HPDE6-E6E7 (cell line): ENCODE data around the gene CSNK1A1.
"Not testable (repeated sequence)": the region's sequence is repeated elsewhere in the genome, so short reads cannot be mapped to it uniquely, and the experiment has no call there.

Source experiments
- DNase-seq: peaks from one replicate; pipeline ENCODE4 v3.0.0; 2011; ENCODE audit warnings: missing footprints; ENCODE audit errors: extremely low spot score

The CSNK1A1 gene

DNA sequence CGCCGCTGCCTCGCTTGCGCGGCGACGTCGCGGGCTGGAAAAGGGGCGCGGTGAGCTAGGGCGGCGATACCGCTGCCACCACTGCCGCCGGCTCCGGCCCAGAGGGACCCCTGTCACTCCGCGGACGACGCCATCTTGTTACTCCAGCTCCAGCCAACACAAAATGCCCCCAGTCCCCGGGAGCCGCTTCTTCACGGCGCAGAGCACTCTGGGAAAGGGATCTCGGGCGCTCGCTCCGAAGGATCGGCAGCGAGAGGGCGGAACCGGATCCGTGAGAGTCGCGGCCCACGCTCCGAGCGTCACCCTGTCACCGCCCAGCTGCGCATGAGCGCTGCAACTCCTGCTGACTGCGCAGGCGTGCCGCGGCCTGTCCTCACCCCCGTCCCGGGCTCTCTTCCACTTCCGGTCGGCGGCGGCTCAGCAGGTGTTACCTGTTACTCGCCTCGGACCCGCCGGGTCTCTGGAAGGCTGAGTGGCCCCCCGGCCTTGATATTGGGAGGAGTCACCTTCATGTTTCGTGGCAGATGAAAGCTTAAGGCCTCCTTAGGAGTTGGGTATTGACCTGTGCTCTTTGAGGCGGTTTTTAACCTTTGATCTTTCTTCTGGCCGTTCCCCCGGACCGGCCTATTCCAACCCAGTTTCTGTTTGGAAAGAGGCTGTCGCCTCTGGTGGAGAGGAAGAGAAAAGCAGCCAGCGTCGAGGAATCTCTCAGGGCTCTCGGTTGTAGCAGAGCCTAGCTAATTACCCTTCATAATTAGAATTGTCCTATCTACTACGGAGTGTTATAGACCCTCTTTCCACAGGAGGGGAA lies at the start of gene CSNK1A1:
TSS of gene CSNK1A1 (minus strand) at position 213 of the 811 bp plus-strand sequence. CDS start 475 bp downstream, outside the sequence.
- DNase-seq, result peak; percentile 98

GRCh38 chr5:149600932-149601331 lies 49.7 kb upstream of the CSNK1A1 start:
- no peak for DNase-seq

DNA sequence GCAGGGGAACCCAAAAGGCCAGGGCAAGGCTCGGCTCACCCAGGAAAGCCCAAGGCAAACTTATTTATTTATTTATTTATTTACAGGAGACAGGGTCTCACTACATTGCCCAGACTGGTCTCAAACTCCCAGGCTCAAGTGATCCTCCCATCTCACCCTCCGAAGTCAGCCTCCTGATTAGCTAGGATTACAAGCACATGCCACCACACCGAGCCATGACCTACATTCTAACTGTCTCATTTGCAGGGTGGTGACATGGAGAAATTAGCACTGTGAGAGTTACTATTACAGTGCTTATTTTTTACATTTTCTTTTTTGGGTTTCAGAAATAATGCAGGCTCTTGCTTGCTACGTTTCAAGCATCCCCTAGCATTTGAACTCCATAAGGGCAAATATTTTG lies 48.1 kb upstream of the CSNK1A1 start:
- DNase-seq, result no peak

GRCh38 chr5:149598966-149599365 lies 47.7 kb upstream of the CSNK1A1 start:
- DNase-seq, result no peak

GRCh38 chr5:149598234-149598633 lies 47.0 kb upstream of the CSNK1A1 start:
- DNase-seq, result not testable (repeated sequence)

DNA sequence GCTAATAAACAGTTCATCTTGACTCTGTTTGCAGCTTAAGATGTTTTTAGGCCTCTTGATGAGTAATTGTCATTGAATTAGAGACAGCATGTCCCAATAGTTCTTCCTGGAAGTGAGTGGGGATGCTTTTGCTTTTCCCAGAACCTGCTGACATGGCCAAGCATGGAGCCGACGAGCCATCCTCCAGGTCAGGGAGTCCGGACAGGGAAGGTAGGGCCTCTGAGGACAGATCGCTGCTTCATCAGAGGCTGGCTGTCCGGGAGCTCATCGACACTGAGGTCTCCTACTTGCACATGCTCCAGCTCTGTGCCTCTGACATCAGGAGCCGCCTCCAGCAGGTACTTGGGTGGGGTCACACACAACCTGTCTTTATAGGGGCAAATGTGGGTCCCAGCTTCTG lies 46.4 kb upstream of the CSNK1A1 start:
- DNase-seq, result no peak

- DNase-seq, result no peak
These were observed 45.5 kb upstream of the CSNK1A1 start for GRCh38 chr5:149596712-149597111.

GRCh38 chr5:149595105-149595504 lies 43.9 kb upstream of the CSNK1A1 start:
- DNase-seq, result not testable (repeated sequence)

DNA sequence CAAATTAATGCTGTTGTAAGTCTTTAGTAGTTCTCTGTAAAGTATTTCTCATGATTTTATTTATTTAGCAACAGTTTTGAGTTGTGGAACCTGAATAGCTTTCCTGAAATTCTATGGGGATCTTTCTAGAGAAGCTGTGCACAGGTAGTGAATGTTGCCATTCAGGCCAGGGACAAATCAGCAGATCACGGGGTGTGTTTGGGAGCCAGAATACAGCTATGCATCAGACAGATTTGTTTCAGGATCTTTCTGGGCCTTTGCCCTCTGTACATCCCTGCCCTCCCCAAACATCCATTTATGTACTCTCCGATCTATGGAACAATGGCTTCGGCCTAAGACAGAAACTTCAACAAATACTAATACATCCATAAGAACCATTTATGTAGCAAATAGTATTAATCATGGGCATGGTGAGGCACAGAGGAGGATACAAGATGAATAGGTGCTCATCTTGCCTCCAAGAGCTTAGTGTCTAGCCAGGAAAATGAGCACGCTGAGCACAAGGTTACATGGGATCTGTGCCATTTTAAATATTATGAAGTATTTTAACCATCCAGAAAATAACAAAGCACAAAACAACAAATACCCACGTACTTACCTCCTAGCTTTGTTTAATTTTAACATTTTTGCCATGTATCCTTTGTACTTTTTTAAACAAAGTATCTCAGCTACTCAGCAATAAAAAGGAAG lies 43.1 kb upstream of the CSNK1A1 start:
- no peak for DNase-seq

GRCh38 chr5:149593370-149593769 lies 42.1 kb upstream of the CSNK1A1 start:
- no peak for DNase-seq

GRCh38 chr5:149588936-149589335 lies 37.7 kb upstream of the CSNK1A1 start:
- no peak for DNase-seq

DNA sequence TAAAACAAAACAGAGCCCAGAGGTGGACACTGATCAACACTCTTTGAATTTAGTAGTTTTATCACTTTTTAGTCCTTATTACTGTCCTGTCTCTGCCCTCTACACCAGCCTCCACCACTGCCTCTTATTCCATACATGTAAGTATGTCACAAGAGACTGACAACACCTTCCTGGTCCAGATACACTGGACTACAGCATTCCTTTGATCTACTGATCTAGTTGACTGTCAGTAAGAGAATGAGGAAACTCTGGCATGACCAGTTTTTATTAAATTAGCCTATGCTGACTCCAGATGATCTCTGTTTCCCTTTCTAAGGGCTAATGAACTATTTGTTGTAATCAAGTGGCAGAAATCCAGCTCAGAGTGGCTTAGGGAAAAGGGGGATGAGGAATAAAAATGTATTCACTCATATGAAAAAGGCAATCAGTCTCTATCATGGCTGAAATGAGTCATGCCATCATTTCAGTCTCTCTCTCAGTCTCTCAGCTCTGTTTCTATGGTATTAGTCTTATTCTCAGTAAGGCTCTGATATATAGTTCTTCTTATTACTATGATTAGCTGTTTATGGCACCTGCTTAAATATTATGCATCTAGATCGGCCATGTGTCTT lies 35.6 kb upstream of the CSNK1A1 start:
- DNase-seq, result no peak

GRCh38 chr5:149585910-149586309 lies 34.7 kb upstream of the CSNK1A1 start:
- DNase-seq, result no peak

- DNase-seq, result no peak
These were observed 32.9 kb upstream of the CSNK1A1 start for GRCh38 chr5:149584121-149584520.

DNA sequence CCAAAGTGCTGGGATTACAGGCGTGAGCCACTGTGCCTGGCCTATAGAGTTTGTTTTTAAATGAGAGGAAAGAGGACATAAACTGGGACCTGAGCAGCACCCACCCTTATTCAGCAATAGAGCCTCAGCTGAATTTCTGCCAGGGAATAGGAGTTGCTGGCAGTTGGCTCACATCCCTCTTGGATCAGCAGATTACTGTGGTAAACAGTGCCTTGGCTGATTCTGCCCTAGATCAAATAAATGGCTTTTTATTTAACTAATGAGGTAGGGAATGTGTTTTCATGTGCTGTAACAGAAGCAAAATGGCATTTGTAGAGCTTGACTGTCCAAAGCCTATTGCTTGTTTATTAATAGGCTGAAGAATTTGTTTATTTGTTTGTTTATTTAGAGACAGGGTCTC lies 32.2 kb upstream of the CSNK1A1 start:
- DNase-seq, result no peak

DNA sequence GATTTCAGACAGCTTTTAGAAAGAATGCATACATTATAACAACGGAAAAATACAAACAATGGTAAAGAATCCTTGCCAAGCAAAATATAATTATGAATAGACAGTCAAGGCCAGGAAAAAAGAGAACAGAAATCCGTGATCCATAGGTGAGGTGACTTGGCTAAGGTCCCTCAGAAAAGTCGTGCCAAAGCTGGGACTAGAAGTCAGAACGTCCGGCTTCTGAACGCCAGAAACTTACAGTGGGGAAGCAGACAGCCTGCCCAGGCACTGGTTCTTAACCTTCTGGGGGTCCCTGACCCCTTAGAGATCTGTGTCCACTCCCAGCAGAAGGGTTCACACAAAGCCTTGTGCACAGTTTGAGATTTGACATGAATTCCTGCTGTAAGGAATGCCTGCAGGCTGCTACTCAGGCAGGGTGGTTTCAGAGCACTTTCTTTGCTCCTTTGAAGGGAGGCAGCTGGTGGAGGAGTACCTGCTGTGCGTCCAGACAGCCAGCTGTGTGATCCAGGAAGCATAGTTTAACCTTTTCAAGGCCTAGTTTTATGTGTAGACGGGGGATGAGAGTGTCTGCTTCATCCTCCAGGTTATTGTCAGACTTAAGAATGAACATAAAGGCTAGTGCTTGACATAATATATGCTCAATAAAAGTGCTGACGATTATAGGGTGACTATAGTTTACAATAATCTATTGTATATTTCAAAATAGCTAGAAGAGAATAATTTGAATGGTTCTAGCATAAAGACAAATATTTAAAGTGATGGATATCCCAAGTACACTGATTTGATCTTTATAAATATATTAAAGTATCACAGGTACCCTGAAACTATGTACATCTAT lies 30.9 kb upstream of the CSNK1A1 start:
- no peak for DNase-seq

DNA sequence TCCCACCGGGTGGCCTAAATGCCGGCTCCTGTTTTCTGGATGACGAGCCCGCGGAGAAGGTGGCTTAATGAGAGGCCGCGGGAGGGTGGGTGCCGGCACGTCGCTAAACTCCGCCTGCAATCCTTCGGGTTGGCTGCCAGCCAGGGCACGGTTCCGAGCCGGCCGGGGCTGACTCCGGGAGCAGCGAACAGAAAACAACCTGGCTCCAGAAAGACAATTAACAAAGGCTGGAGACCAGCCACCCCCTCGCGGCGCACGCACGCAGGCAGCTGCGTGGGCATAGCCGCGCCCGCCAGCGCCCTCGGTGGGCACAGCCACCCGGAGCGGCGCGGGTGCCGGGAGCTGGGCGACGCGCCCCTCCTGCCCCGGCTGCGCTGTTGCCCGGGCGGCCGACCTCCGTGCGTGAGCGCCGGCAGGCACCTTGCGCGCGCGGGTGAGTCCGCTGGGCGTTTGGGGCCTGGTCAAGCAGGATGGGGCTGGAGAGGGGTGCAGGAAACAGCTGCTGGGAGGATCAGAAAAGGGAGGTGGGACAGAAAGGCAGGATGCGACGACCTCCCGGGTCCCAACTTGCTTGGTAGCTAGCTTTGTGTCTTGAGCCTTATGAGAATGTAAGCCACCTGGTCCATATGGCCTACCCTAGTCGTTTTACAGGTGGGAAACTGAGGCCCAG lies 30.1 kb upstream of the CSNK1A1 start, which contains the start of gene ARHGEF37:
TSS of gene ARHGEF37 (plus strand) at position 307 of the 670 bp plus-strand sequence. CDS start 16,272 bp downstream, outside the sequence.
- DNase-seq, result peak; percentile 40

- no peak for DNase-seq
These were observed 29.6 kb upstream of the CSNK1A1 start for GRCh38 chr5:149580808-149581191.

DNA sequence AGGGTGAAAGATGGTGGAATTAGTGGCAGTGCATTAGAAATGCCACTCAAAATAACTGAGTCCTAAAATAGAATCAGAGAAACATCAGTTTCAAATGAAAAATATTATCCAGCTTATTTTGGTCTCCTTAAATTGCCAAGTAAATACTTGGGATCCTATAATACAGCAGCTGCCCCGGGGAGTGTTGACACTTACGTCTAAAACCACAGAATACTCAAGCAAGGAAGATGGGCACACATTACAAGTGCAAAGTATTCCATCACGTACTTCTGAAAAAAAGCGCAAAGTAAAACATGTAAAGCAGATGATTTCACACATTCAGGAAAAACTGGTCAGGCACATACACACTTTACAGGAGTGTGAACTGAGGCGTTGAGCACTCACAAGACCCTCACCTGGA lies 27.7 kb upstream of the CSNK1A1 start:
- no peak for DNase-seq

- DNase-seq, result no peak
These were observed 24.8 kb upstream of the CSNK1A1 start for GRCh38 chr5:149576021-149576420.

GRCh38 chr5:149575131-149575530 lies 23.9 kb upstream of the CSNK1A1 start:
- DNase-seq, result no peak
